Mesendoderm (in vitro differentiated cells): Measurements from ENCODE around the gene UQCR10.

Experiments used
- DNase-seq: peaks from one replicate; pipeline ENCODE4 v3.0.0; 2013
- H2AK5ac ChIP-seq: 2 replicates; pipeline ENCODE4 v1.6.1; 2013; ENCODE audit warnings: low read length, inconsistent platforms
- H2BK120ac ChIP-seq: 2 replicates; pipeline ENCODE4 v1.6.1; 2013; ENCODE audit warnings: low read depth, mild to moderate bottlenecking, low read length, moderate library complexity, mixed read lengths
- H2BK15ac ChIP-seq: replicated peaks from 2 replicates; pipeline ENCODE4 v1.6.1; 2013; ENCODE audit warnings: low read depth, mild to moderate bottlenecking, moderate library complexity
- H2BK5ac ChIP-seq: 2 replicates; pipeline ENCODE4 v1.6.1; 2013; ENCODE audit warnings: low read length, inconsistent platforms
- H3K18ac ChIP-seq: 2 replicates; pipeline ENCODE4 v1.6.1; 2013; ENCODE audit warnings: mild to moderate bottlenecking, low read length, mixed read lengths
- H3K23ac ChIP-seq: one replicate; pipeline ENCODE4 v1.6.1; 2013; ENCODE audit warnings: low read length
- H3K27ac ChIP-seq: 2 replicates; pipeline ENCODE4 v1.5.1; 2013; ENCODE audit warnings: low read depth, mild to moderate bottlenecking, inconsistent platforms, low read length, moderate library complexity
- H3K27me3 ChIP-seq: 2 replicates; pipeline ENCODE4 v1.6.1; 2013; ENCODE audit warnings: low read length, control low read depth, mild to moderate bottlenecking, inconsistent platforms; ENCODE audit not compliant: insufficient read depth, poor library complexity
- H3K36me3 ChIP-seq: 2 replicates; pipeline ENCODE4 v1.6.1; 2013; ENCODE audit warnings: low read length, inconsistent platforms; ENCODE audit not compliant: control insufficient read depth, insufficient read depth
- H3K4ac ChIP-seq: one replicate; pipeline ENCODE4 v1.6.1; 2013; ENCODE audit warnings: low read depth, mild to moderate bottlenecking, low read length, moderate library complexity
- H3K4me1 ChIP-seq: 2 replicates; pipeline ENCODE4 v1.6.1; 2013; ENCODE audit warnings: low read depth, low read length, inconsistent platforms; ENCODE audit not compliant: control insufficient read depth
- H3K4me2 ChIP-seq: 2 replicates; pipeline ENCODE4 v1.6.1; 2013; ENCODE audit warnings: low read length
- H3K4me3 ChIP-seq: 2 replicates; pipeline ENCODE4 v1.5.1; 2013; ENCODE audit warnings: mild to moderate bottlenecking, low read length
- H3K56ac ChIP-seq: one replicate; pipeline ENCODE4 v1.6.1; 2013; ENCODE audit warnings: low read length
- H3K79me1 ChIP-seq: 2 replicates; pipeline ENCODE4 v1.6.1; 2013; ENCODE audit warnings: low read length, inconsistent platforms
- H3K79me2 ChIP-seq: 2 replicates; pipeline ENCODE4 v1.6.1; 2013; ENCODE audit warnings: mild to moderate bottlenecking, low read length; ENCODE audit not compliant: control insufficient read depth, insufficient read depth
- H3K9ac ChIP-seq: 2 replicates; pipeline ENCODE4 v1.6.1; 2013; ENCODE audit warnings: low read length, inconsistent platforms
- H4K5ac ChIP-seq: one replicate; pipeline ENCODE4 v1.6.1; 2013; ENCODE audit warnings: low read length
- H4K8ac ChIP-seq: one replicate; pipeline ENCODE4 v1.6.1; 2013; ENCODE audit warnings: low read depth, mild to moderate bottlenecking, control low read depth, low read length, moderate library complexity
- WGBS: extraction: QIAGEN DNeasy Blood & Tissue Kit; methylation state at CpG from one replicate; pipeline ENCODE4 v1.1.7; 2013; ENCODE audit warnings: low lambda C conversion rate, missing lambda C conversion rate; ENCODE audit not compliant: insufficient coverage; ENCODE audit errors: extremely low coverage; 5-methylcytosine and 5-hydroxymethylcytosine counted together

Gene UQCR10

GRCh38 chr22:29762263-29762662 lies 4.9 kb upstream of the UQCR10 start:
- no peak overlapping the region for H3K27ac ChIP-seq
- H3K18ac ChIP-seq, result no peak overlapping the region
- no peak overlapping the region for H3K23ac ChIP-seq
- no peaks in the 10 kb centered on the region for H3K79me2 ChIP-seq
- H3K9ac ChIP-seq, result no peak overlapping the region
- H2BK5ac ChIP-seq, result no peak overlapping the region
- H3K4me2 ChIP-seq, result no peak overlapping the region
- no peak overlapping the region for H3K4me3 ChIP-seq
- no peak overlapping the region for H2BK120ac ChIP-seq
- no peaks in the 10 kb centered on the region for H3K36me3 ChIP-seq
- H3K27me3 ChIP-seq, result no peaks in the 10 kb centered on the region
- no peak overlapping the region for H4K5ac ChIP-seq
- no peak overlapping the region for H3K56ac ChIP-seq
- no CpG with 5 or more reads among the region's 15 CpGs for WGBS
- no peak overlapping the region for H3K4ac ChIP-seq
- H3K4me1 ChIP-seq, result no peaks in the 10 kb centered on the region
- H2AK5ac ChIP-seq, result no peak overlapping the region
- no peak for DNase-seq
- H4K8ac ChIP-seq, result no peak overlapping the region
- no peak overlapping the region for H2BK15ac ChIP-seq
- no peaks in the 10 kb centered on the region for H3K79me1 ChIP-seq

- no CpG with 5 or more reads among the region's 15 CpGs for WGBS
- no peak for DNase-seq
- no peaks in the 10 kb centered on the region for H3K36me3 ChIP-seq
These were observed 1.1 kb upstream of the UQCR10 start for GRCh38 chr22:29765905-29766631.

GRCh38 chr22:29766632-29767170 lies 468 bp upstream of the UQCR10 start, which contains the start of gene ZMAT5:
ZMAT5 (minus strand) TSS chr22:29767007; CDS start chr22:29748544, 18,463 bp downstream.
- H3K36me3 ChIP-seq, result no peaks in the 10 kb centered on the region

More at GRCh38 chr22:29765905-29766631, 1.1 kb upstream of the UQCR10 start:
- Histone ChIP-seq H3K79me2 (peaks cover 10% of the 10 kb centered on the region), H3K27ac (no peak overlapping the region), H3K27me3 (no peaks in the 10 kb centered on the region), H3K79me1 (peaks cover 9% of the 10 kb centered on the region), H3K4me2 (peak overlapping the region; percentile 84), H3K4me1 (peaks cover 4% of the 10 kb centered on the region), H3K9ac (peak overlapping the region; percentile 90), H4K8ac (no peak overlapping the region), H3K56ac (peak overlapping the region; percentile 95), H3K4me3 (peak overlapping the region; percentile 74), H3K4ac (peak overlapping the region; percentile 41), H2AK5ac (no peak overlapping the region), H3K23ac (no peak overlapping the region), H3K18ac (peak overlapping the region; percentile 16), H2BK5ac (no peak overlapping the region), H2BK120ac (no peak overlapping the region), H4K5ac (peak overlapping the region; percentile 23), H2BK15ac (no peak overlapping the region)

DNA sequence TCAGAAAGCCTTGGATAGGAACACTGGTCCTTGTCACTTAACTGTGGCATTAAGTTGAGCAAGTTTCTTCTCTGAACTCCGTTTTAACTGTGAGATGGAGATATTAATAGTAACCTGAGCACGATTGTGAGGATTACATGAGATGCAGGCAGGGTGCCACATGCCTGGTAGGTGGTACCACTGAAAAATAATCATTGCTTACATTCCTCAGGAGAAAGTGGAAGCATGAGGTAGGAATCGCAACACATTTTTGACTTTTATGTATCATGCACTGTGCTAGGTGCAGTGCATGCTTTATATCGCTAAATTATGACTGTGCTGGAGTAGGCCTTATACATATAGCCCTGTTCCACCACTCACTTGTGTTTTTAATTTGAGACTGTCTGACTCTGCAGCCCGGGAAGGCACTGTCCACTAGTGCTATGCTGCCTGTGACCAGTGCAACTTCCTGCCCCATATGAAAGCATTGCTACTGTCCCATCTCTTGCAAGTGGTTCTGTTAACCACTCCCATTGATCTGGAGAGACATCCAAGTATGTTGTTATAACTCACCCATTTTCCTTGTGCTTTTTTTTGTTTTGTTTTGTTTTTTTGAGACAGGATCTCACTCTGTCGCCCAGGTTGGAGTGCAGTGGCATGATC lies 1.0 kb downstream of the UQCR10 start:
- Histone ChIP-seq H2BK5ac (no peak overlapping the region), H2BK120ac (no peak overlapping the region), H2AK5ac (no peak overlapping the region), H3K79me2 (peaks cover 10% of the 10 kb centered on the region), H3K4ac (no peak overlapping the region), H3K18ac (no peak overlapping the region), H3K27ac (no peak overlapping the region), H2BK15ac (no peak overlapping the region), H3K4me3 (peak overlapping the region; percentile 62), H3K56ac (peak overlapping the region; percentile 95), H3K9ac (peak overlapping the region; percentile 83), H4K5ac (no peak overlapping the region), H3K27me3 (no peaks in the 10 kb centered on the region), H3K23ac (no peak overlapping the region), H3K36me3 (no peaks in the 10 kb centered on the region), H3K4me2 (peak overlapping the region; percentile 82), H3K79me1 (peaks cover 9% of the 10 kb centered on the region), H3K4me1 (peaks cover 4% of the 10 kb centered on the region), H4K8ac (no peak overlapping the region)
- WGBS, result no CpG with 5 or more reads among the region's 6 CpGs
- DNase-seq, result no peak

More at GRCh38 chr22:29766632-29767170, 468 bp upstream of the UQCR10 start, which contains the start of gene ZMAT5:
- H3K56ac ChIP-seq, result peak within 1 kb of the TSS; percentile 95
- no CpG with 5 or more reads among the region's 32 CpGs for WGBS
- H3K4ac ChIP-seq, result peak within 1 kb of the TSS; percentile 76
- no peak within 1 kb of the TSS for H2BK15ac ChIP-seq
- no peak within 1 kb of the TSS for H3K23ac ChIP-seq
- H3K79me1 ChIP-seq, result peaks cover 9% of the 10 kb centered on the region
- peak within 1 kb of the TSS; percentile 16 for H3K18ac ChIP-seq
- peak; percentile 99 for DNase-seq
- H3K4me2 ChIP-seq, result peak within 1 kb of the TSS; percentile 84
- H3K27ac ChIP-seq, result peak within 1 kb of the TSS; percentile 34
- peak within 1 kb of the TSS; percentile 90 for H3K9ac ChIP-seq
- H2BK120ac ChIP-seq, result no peak within 1 kb of the TSS
- no peaks in the 10 kb centered on the region for H3K27me3 ChIP-seq
- peak within 1 kb of the TSS; percentile 23 for H4K5ac ChIP-seq
- no peak within 1 kb of the TSS for H2AK5ac ChIP-seq
- H2BK5ac ChIP-seq, result peak within 1 kb of the TSS; percentile 14
- H4K8ac ChIP-seq, result no peak within 1 kb of the TSS
- H3K4me1 ChIP-seq, result peaks cover 4% of the 10 kb centered on the region
- peaks cover 10% of the 10 kb centered on the region for H3K79me2 ChIP-seq
- H3K4me3 ChIP-seq, result peak within 1 kb of the TSS; percentile 74

GRCh38 chr22:29769723-29770321 lies 2.7 kb downstream of the UQCR10 start:
- Histone ChIP-seq H2BK120ac (no peak overlapping the region), H3K18ac (no peak overlapping the region), H3K4me1 (peaks cover 4% of the 10 kb centered on the region), H3K9ac (no peak overlapping the region), H3K56ac (no peak overlapping the region), H2AK5ac (no peak overlapping the region), H3K4me2 (no peak overlapping the region), H2BK15ac (no peak overlapping the region), H4K8ac (no peak overlapping the region), H2BK5ac (no peak overlapping the region), H3K27ac (no peak overlapping the region), H3K79me2 (peaks cover 10% of the 10 kb centered on the region), H3K36me3 (no peaks in the 10 kb centered on the region), H4K5ac (no peak overlapping the region), H3K4ac (no peak overlapping the region), H3K4me3 (no peak overlapping the region), H3K79me1 (peaks cover 9% of the 10 kb centered on the region), H3K27me3 (no peaks in the 10 kb centered on the region), H3K23ac (no peak overlapping the region)
- DNase-seq, result no peak
- no CpG with 5 or more reads among the region's 2 CpGs for WGBS
